ENCODE measurements around the gene BZW2. TPM values are rescaled to one million over a fixed set of nuclear protein-coding genes. Genes with fewer than 3 reads are reported as not detected.

BZW2 gene
- polyA plus RNA-seq, 1 donor (not counting 4 experiments of a cell fraction or from before 2014, with no cell fraction given): 65.7 TPM

DNA sequence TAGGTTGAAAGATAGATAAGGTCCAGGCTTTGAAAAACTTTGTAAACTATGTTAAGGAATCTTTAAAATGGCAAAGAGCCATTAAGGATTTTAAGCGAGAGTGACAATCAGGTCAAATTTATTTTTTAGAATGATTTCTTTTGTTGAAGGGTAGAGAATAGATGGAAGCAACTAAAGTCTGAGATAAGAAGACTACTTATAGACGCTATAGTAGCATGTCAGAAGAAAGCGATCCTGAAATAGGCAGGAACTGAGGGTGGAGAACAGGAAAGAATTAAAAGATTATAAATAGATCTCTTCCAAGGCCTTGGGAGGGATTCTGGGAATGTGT lies 94.6 kb downstream of the BZW2 start:
- Histone ChIP-seq H3K27me3 (ENCODE audit: control insufficient read depth, extremely low read depth, insufficient read depth, low read length) (no peaks in the 10 kb centered on the region), H3K4me3 (ENCODE audit: control insufficient read depth in 2 of 3, extremely low read depth in 1 of 3, insufficient read depth in 2 of 3, low read depth in 1 of 3, low read length in 3 of 3) (no peak overlapping the region), H3K4me2 (ENCODE audit: control insufficient read depth, extremely low read depth, insufficient read depth, low read depth, low read length) (no peak overlapping the region), H3K4me1 (ENCODE audit: control insufficient read depth, extremely low read depth, insufficient read depth, low read length) (peaks cover 16% of the 10 kb centered on the region), H2AFZ (ENCODE audit: control insufficient read depth, low read length) (no peak overlapping the region), H3K9me1 (ENCODE audit: control insufficient read depth, extremely low read depth, insufficient read depth, low read length) (no peaks in the 10 kb centered on the region), H3K9ac (ENCODE audit: control insufficient read depth, extremely low read depth, insufficient read depth, low read length) (no peak overlapping the region), H3K79me2 (ENCODE audit: control insufficient read depth, insufficient read depth, low read length) (no peaks in the 10 kb centered on the region), H3K36me3 (ENCODE audit: control insufficient read depth in 2 of 2, extremely low read depth in 1 of 2, insufficient read depth in 2 of 2, low read length in 2 of 2) (no peaks in the 10 kb centered on the region), H3K27ac (ENCODE audit: control insufficient read depth, insufficient read depth, low read length) (no peak overlapping the region), H4K20me1 (ENCODE audit: control insufficient read depth, extremely low read depth, insufficient read depth, low read length) (no peaks in the 10 kb centered on the region), H3K9me3 (ENCODE audit: control insufficient read depth, low read depth, low read length) (no peaks in the 10 kb centered on the region)
- DNase-seq (ENCODE audit: low read depth, low spot score) (no peak), FAIRE-seq (no peak)
- TF ChIP-seq EZH2 (IDR thresholded peaks at IDR 0.05; ENCODE audit: low read length) (no peak), CTCF (optimal IDR thresholded peaks at IDR 0.05 in 1 of 3, IDR thresholded peaks at IDR 0.05 in 1 of 3, conservative IDR thresholded peaks at IDR 0.05 in 1 of 3; ENCODE audit: extremely low read depth in 1 of 3, insufficient read depth in 2 of 3, low read length in 3 of 3) (no peak)
- dilution Hi-C loops (cut with MboI; ENCODE audit: extremely low pct_ligation_motif_present, low sequenced_read_pairs): no loop called here

GRCh38 chr7:16740996-16741395 lies 95.0 kb downstream of the BZW2 start:
- TF ChIP-seq CTCF (optimal IDR thresholded peaks at IDR 0.05 in 1 of 3, IDR thresholded peaks at IDR 0.05 in 1 of 3, conservative IDR thresholded peaks at IDR 0.05 in 1 of 3; ENCODE audit: extremely low read depth in 1 of 3, insufficient read depth in 2 of 3, low read length in 3 of 3) (no peak), EZH2 (IDR thresholded peaks at IDR 0.05; ENCODE audit: low read length) (no peak)
- Histone ChIP-seq H3K9me1 (ENCODE audit: control insufficient read depth, extremely low read depth, insufficient read depth, low read length) (no peaks in the 10 kb centered on the region), H3K9me3 (ENCODE audit: control insufficient read depth, low read depth, low read length) (no peaks in the 10 kb centered on the region), H3K79me2 (ENCODE audit: control insufficient read depth, insufficient read depth, low read length) (no peaks in the 10 kb centered on the region), H3K36me3 (ENCODE audit: control insufficient read depth in 2 of 2, extremely low read depth in 1 of 2, insufficient read depth in 2 of 2, low read length in 2 of 2) (no peaks in the 10 kb centered on the region), H3K4me2 (ENCODE audit: control insufficient read depth, extremely low read depth, insufficient read depth, low read depth, low read length) (no peak overlapping the region), H3K27ac (ENCODE audit: control insufficient read depth, insufficient read depth, low read length) (no peak overlapping the region), H4K20me1 (ENCODE audit: control insufficient read depth, extremely low read depth, insufficient read depth, low read length) (no peaks in the 10 kb centered on the region), H3K4me3 (ENCODE audit: control insufficient read depth in 2 of 3, extremely low read depth in 1 of 3, insufficient read depth in 2 of 3, low read depth in 1 of 3, low read length in 3 of 3) (no peak overlapping the region), H3K4me1 (ENCODE audit: control insufficient read depth, extremely low read depth, insufficient read depth, low read length) (peaks cover 16% of the 10 kb centered on the region), H2AFZ (ENCODE audit: control insufficient read depth, low read length) (no peak overlapping the region), H3K9ac (ENCODE audit: control insufficient read depth, extremely low read depth, insufficient read depth, low read length) (no peak overlapping the region), H3K27me3 (ENCODE audit: control insufficient read depth, extremely low read depth, insufficient read depth, low read length) (no peaks in the 10 kb centered on the region)
- no peak for FAIRE-seq
- DNase-seq (ENCODE audit: low read depth, low spot score): no peak
- dilution Hi-C loops (cut with MboI; ENCODE audit: extremely low pct_ligation_motif_present, low sequenced_read_pairs): no loop called here
